ENCODE results near the gene AADACL4.
"Not testable (repeated sequence)": the region's sequence is repeated elsewhere in the genome, so short reads cannot be mapped to it uniquely, and the experiment has no call there.

Gene AADACL4

GRCh38 chr1:12661606-12662219 is 17.8 kb downstream of the AADACL4 start:
- DNase-seq = no peak

- DNase-seq = no peak
Measured at GRCh38 chr1:12662556-12662955, 18.7 kb downstream of the AADACL4 start.

GRCh38 chr1:12665511-12665910 is 21.6 kb downstream of the AADACL4 start:
- no peak for DNase-seq

GRCh38 chr1:12666141-12666735 is 22.4 kb downstream of the AADACL4 start:
- DNase-seq = no peak

- DNase-seq = no peak
Measured at GRCh38 chr1:12669529-12670068, 25.7 kb downstream of the AADACL4 start.

GRCh38 chr1:12674358-12674757 is 30.5 kb downstream of the AADACL4 start:
- DNase-seq = no peak

- not testable (repeated sequence) for DNase-seq
Measured at GRCh38 chr1:12676122-12676521, 32.2 kb downstream of the AADACL4 start.

- DNase-seq = no peak
Measured at GRCh38 chr1:12677565-12677964, 33.7 kb downstream of the AADACL4 start.

- no peak for DNase-seq
Measured at GRCh38 chr1:12678350-12678749, 34.5 kb downstream of the AADACL4 start.

- DNase-seq = no peak
Measured at GRCh38 chr1:12678820-12679219, 34.9 kb downstream of the AADACL4 start.

- DNase-seq = no peak
Measured at GRCh38 chr1:12690156-12690555, 46.3 kb downstream of the AADACL4 start.

GRCh38 chr1:12692967-12693782 is 49.3 kb downstream of the AADACL4 start:
- DNase-seq = no peak

- no peak for DNase-seq
Measured at GRCh38 chr1:12696658-12697057, 52.8 kb downstream of the AADACL4 start.

- DNase-seq = no peak
Measured at GRCh38 chr1:12697397-12697796, 53.5 kb downstream of the AADACL4 start.

GRCh38 chr1:12703821-12704451 is 60.1 kb downstream of the AADACL4 start:
- no peak for DNase-seq

GRCh38 chr1:12706061-12706460 is 62.2 kb downstream of the AADACL4 start:
- DNase-seq = no peak

- no peak for DNase-seq
Measured at GRCh38 chr1:12708396-12709090, 64.7 kb downstream of the AADACL4 start.

- DNase-seq = no peak
Measured at GRCh38 chr1:12709091-12709491, 65.2 kb downstream of the AADACL4 start.

- no peak for DNase-seq
Measured at GRCh38 chr1:12709696-12710095, 65.8 kb downstream of the AADACL4 start.

GRCh38 chr1:12711536-12711935 is 67.7 kb downstream of the AADACL4 start:
- no peak for DNase-seq

GRCh38 chr1:12712076-12712475 is 68.2 kb downstream of the AADACL4 start:
- DNase-seq = no peak

GRCh38 chr1:12712929-12713328 is 69.0 kb downstream of the AADACL4 start:
- no peak for DNase-seq

- DNase-seq = not testable (repeated sequence)
Measured at GRCh38 chr1:12713651-12714050, 69.8 kb downstream of the AADACL4 start.

Measured in stimulated activated naive CD4-positive, alpha-beta T cell (primary cell).